GM18870 (cell line): ENCODE measurements around the gene TNFRSF1A.
A peak's percentile ranks its signal among the peaks of the same experiment; 100 is the strongest.

ENCODE experiments used
- ATAC-seq: cut with Tn5 transposase; IDR thresholded peaks from one replicate; pipeline ENCODE4 v1.9.1; 2021; ENCODE audit warnings: moderate library complexity; ENCODE audit not compliant: unreplicated experiment

The TNFRSF1A gene

DNA sequence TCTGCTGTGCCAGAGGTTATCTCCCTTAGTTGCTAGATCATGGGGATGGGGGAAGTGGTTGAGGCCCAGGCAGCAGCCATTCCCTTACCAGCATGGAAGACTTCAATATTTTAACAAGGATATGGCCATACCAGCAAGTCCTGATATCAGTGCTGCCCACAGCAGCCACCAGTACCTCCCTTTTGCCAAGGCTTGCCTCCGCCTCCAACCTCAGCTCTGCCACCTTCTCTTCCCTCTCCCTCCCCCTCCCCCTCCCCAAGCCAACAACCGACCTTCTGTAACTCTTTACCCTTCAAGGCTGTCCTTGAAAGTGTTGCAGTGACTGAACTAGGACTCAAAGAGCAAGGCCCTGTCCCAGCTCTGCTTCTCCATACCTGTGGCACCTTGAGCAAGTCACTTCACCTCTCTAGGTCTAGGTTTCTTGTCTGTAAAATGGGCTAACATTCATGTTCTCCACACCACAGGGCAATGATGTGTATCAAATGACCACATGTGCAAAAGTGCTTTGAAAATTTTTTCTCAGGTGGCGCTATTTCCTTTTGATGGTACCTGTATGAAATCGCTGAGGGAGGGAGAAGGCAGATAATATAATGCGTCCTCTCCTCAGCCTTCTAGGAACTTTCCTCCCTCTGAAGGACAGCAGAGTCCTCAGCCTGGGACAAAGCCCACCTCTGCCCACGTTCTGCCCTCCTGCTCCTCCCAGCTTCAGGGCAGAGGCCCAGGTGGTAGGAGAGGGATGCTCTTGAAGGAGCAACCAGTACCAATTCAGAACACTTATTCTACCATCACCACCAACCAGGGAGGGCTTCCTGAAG, 16.7 kb downstream of the TNFRSF1A start:
- no peak for ATAC-seq

DNA sequence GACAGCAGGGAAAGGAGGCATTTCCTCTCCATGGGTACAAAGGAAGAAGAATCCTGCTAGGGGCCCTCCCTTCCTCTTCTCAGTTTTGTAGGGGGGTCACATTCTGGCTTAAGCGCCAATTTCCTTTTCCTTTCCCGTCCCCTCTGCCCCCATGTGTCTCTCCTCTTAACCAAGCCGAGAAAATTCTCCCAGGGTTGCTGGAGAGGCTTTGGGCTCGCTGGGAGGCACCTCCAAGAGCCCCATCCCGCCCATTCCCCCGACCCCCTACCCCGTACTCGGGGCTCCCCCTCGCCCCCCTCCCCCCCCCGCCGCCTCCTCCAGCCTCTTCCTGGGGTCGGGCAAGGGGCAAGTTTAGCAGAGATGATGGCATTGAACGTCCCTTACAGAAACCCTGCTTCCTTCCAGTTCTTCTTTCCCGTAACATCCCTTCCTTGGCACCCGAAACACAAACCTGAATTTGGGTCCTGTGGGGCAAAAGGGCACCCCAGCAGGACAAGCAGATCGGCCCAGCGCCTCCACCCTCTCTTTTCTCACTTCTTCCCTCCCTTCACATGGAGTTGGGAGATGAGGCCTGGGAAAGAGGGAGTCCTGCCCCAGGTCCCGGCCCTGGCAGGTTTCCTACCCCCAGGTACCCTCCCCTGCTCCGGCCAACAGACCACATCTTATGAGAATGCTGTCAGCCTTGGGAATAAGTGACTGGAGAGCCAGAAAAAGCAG, 17.7 kb downstream of the TNFRSF1A start:
- ATAC-seq: no peak

DNA sequence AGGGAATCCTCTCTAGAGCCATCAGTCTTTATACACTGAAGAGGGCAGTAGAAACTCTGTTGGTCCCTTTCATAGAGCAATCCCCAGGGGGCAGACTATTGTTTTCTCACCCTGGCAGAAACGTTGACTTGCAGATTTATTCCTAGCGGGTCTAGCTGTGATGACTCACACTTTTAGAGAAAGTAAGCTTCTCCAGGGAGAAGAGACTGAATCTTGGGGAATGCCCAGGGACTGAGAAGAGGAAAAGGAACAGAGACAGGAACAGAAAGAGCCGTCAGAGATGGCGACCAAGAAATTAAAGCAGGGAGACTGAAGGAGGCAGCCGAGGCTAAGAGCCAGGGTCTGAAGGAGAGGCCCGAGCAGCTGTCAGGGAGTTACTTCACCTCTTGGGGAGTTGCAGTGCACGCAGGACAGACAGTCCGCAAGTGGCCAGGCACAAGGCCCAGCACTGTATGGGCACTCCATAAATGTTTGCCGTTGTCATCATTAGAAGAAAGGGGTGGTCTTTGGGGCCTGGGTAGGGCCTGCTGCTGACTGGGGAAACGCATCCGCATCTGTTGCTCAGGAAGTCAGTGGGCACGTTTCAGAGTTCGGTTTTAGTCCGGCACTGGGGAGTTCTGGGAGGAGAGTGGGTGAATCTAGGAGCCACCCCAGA, 18.4 kb downstream of the TNFRSF1A start:
- no peak for ATAC-seq

DNA sequence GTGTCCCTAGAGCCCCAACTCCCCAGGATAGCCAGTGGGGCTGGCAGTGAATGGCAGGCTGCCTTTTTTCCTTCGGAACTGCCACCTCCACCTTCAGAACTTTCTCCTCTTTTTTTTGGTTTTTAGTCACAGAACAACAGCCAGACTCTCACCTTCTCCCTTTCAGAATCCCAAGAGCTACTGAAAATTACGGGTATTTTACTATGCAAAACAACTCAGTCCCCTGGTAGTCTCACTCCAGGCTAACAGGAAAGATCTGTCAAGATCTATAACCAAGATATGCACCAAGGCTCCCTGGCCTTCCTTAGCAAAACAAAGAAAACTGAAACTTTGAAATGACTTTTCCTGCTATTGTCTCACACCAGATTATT, 18.9 kb downstream of the TNFRSF1A start:
- no peak for ATAC-seq

DNA sequence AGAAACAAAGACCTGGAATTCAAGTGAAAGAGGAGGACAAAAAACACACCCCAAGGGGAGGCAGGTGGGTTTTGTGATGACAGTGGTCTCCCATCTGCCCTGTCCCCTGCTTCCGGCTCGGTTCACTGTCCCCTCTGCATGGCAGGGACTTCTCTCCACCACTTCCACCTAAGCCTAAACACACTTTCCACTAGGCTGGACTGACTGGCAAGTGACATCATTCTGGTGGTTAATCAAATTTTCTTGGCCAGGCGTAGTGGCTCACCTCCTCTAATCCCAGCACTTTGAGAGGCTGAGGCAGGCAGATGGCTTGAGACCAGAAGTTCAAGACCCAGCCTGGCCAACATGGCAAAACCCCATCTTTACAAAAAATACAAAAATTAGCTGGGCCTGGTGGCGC, 19.5 kb downstream of the TNFRSF1A start:
- ATAC-seq: no peak

DNA sequence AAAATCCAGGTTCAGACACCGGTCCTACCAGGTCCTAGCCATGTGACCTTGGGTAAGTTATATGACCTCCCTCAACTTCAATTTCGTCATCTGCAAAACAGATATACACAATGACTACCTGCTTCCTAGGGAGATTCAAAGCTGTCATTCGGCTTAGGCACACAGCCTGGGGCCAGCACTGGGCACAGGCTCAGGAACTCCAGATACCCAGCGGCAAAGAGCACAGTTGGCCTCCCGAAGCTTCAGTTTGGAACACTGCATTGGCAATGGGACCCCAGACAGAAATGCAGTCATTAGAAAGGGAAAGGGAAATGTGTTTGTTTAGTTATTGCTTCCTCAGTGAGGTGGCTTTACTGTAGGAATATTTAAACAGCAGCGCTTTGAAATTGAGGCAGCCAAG, 20.0 kb downstream of the TNFRSF1A start:
- no peak for ATAC-seq

DNA sequence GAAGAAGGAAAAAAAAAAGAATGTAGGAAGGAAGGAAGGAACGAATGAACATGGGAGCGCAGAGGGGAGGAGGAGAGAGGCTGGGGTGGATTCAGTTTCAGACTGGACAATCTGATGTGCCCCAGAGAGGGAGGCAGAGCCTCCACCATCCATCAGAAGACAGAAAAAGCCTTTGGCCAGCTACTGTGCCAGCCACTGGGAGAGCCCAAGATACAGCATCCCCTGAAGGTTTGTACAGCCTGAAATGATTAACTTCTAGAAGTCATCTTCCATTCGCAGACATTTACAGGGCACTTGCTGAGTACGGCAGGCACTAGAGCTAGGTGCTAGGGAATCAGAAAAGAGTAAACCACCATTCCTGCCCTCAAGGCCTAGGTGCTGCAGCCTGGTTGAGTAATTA, 22.4 kb downstream of the TNFRSF1A start:
- ATAC-seq: no peak

DNA sequence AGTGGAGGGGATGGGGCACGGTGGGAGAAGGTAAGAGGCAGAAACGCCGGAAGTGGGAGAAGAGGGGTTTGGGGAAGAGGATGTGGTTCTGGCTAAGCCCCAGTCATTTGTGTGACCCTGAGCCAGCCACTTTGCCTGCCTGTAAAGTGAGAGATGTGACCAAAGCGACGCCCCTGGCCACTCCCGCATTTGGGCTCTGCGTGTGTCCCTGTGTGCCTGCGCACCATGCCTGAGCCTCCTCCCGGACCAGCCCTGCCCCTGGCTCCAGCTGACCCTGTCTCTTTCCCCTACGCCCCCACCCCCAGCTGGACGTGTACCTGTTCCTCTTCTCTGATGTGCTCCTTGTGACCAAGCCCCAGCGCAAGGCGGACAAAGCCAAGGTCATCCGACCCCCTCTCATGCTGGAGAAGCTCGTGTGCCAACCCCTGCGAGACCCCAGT, 23.4 kb downstream of the TNFRSF1A start:
- ATAC-seq: no peak

DNA sequence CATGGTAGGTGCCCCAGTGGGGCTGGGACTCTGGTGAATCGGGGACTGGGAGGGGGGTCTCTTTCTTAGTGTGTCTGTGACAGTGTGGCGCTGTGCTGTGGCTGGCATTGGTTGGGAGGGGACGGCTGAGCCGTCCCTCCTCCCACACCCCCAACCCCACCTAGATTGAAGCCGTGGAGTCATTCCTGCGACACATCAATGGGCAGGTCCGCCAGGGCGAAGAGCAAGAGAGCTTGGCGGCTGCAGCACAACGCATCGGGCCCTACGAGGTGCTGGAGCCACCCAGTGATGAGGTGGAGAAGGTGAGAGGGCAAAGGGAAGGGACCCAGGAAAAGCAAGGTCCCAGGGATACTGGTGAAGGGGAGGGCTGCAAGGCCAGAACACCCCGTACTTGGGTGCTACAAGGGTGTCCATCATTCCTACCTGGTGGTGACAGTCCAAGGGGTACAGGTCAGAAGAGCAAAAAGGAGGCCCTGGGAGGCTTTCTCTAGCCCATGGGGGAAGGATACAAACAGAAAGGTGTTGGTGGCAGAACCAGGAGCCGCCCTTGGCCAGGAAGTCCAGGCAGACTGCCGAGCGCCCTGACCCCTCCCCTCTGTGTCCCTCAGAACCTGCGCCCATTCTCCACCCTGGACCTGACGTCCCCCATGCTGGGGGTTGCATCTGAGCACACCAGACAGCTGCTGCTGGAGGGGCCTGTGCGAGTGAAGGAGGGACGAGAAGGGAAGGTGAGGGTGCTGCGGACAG, 24.0 kb downstream of the TNFRSF1A start:
- no peak for ATAC-seq

DNA sequence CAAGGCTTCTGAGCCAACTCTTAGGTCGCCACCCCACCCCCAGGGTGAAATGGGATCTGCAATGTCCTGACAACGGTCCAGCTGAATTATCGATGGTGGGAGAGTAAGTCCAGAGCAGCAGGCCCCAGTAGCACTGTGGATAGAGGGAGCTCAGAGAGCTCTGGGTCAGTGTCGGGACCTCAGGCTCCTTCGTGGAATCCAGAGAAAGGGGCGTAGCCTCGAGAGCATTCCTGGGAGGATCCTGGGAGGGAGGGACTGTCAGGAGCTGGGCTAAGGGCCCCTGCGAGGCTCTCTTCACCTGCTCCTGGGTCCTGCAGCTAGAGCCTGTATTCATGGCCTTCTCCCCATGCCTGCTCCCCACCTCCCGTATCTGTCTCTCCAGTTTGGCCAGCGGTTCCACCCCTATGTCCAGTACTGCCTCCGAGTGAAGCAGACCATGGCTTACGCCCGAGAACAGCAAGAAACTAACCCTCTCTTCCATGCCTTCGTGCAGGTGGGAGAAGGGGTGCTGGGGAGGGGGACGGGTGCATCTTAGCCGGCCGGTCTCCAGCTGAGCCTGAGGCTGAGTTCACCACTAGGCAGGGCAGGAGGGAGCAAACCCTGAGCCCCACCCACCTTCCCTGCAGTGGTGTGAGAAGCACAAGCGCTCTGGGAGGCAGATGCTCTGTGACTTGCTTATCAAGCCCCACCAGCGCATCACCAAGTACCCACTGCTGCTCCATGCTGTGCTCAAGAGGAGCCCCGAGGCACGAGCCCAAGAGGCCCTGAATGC, 24.8 kb downstream of the TNFRSF1A start:
- no peak for ATAC-seq

DNA sequence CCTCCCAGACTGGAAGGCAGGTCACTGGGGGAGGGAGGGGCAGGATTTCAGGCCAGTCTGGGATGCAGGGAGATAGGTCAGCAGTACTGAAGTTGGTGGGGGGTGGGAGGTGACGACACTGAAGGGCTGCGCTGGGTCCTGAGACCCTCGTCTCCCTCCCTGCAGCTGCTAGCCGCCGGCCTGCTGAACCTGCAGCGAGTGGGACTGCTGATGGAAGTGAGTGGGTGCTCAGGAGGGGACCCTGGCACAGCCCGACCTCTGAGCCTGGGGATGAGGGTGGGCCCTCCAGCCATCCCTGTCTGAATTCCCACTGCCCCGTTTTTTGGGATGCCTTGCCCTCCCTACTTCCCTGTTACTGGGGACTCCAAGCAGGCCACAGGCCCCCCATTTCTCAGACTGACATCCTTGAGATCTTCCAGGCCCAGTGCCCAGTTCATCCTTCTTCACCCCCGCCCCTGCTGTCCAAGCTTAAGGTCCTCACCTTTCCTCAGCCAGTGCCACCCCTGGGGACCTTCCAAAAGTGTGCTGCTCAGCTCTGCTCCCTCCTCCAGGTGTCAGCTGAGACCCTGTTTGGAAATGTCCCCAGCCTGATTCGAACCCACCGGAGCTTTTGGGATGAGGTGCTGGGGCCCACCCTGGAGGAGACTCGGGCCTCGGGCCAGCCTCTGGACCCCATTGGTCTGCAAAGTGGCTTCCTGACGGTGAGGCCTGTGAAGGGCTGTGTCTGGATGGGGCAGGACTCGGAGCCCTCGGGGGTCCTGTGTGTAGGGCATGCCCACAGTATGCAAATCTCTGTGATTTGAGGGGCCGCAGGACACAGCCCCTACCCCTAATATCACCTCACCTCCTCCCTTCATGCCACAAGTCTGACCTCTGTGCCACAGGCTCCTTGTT, 25.9 kb downstream of the TNFRSF1A start:
- no peak for ATAC-seq

DNA sequence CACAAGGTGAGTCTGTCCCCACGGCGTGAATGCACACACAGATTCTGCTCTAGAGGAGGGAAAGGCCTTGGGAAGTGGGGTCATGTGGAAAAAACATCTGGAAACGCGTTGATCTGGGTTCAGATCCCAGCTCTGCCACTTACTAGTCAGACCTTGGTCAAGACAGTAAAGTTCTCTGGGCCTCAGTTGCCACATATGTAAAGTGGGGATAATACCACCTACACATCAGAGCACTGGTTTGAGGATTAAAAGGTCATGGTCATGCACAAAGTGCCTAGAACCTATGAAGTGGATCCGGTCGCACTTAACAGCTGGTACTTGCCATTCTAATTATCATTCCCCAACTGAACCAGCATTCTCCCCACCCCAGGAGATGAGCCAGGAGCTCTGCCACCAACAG, 26.7 kb downstream of the TNFRSF1A start:
- ATAC-seq: no peak

DNA sequence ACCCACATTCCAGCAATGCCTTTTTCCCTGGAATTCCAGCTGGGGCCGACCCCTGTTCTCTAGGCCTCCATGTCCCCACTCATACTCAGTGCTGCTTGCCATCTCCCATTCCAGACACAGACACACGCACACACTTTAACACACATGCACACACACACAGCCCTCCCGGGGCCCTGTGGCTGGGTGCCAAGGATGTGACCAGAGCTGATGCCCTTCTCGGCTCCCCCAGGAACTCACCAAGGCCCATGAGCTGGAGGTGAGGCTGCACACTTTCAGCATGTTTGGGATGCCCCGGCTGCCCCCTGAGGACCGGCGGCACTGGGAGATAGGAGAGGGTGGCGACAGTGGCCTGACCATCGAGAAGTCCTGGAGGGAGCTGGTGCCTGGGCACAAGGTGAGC, 27.1 kb downstream of the TNFRSF1A start:
- no peak for ATAC-seq

DNA sequence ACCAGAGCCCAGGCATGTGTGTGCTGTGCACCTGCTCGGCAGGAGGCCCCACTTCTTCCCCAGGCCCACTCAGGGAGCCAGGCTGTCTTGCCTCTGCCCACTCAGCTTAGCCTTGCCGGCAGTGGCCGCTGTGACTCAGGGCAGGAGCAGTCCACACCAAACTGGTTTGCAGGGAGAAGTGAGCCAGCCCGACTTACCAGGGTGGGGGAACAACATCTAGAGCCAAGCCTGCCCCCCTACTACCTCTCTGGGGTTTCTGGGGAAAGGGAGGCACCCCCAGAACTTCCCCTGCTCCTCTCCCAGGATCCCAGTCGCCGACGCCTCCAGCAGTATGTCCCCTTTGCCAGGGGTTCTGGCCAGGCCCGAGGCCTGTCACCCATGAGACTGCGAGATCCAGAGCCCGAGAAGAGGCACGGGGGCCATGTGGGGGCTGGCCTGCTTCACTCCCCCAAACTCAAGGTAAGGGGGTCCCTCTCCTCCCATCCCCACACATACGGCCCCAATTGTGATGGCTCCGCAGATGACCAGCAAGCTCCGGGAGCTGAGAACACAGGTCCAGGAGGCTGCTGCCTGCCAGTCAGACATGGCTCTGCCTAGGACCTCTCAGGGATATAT, 28.4 kb downstream of the TNFRSF1A start:
- no peak for ATAC-seq

DNA sequence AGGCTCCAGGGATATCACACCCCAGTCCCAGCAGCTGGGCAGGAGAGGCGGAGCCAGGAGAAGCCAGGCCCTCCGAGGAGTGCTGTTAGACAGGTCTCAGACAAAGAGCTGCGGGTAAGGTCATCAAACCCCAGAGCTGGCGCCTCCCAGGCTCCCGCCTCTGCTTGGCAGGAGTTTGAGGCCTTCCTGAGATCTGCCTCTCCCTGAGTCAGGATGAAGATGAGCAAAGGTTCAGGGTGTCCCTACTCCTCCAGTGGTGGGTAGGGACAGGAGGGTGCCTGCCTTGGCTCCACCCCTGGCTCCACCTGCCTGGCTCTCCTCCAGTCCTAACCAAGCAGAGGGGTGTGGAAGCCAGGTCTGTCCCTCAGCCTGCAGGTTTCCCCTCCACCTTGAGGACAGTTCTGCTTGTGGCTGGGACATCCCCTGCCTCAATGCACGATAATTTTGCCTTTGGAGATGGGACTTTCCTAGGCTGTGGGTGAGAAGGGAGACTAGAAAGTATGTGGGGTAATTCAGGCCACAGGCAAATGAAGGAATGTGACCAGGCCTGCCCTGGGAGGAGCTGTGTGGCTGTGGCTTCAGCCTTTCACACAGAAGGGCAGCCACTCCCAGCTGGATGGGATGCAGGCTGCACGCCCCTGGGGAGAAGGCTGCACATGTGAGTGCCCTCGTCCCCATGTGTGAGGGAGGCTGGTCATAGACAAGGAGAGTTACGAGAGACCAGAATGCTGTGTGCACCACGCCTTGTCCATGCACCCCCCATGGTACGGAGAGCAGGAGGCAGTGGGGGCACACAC, 29.1 kb downstream of the TNFRSF1A start:
- peak; percentile 61 for ATAC-seq

DNA sequence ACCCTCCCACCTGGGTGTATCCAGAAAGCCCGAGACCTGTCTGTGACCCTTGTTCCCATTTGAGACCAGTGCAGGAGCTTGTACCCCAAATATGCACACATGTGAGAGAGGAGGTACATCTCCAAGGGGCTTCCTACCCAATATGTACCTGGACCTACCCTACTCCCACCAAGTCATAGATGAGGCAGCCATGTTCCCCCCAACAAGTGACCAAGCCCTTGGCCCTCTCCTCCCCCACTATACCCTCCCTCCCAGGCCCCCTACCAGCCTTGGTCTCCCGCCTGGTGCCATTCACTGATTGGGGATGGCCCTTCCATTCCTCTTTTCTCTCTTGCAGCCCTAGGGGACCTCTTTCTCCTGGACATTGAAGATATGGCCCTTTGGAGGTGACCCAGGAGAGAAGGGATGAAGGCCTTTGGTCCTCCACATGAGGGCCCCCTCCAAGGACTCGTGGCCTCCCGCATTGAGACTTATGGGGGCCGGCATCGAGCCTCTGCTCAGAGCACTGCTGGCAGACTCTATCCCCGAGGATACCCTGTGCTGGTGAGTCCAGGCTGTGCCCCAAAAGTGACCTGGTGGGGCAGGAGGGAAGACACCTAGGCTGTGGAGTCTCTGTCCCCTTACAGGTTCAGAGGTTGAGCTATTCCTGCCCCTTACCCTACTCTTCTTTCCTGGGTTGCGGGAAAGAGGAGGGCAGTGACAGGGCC, 29.9 kb downstream of the TNFRSF1A start:
- ATAC-seq: no peak

DNA sequence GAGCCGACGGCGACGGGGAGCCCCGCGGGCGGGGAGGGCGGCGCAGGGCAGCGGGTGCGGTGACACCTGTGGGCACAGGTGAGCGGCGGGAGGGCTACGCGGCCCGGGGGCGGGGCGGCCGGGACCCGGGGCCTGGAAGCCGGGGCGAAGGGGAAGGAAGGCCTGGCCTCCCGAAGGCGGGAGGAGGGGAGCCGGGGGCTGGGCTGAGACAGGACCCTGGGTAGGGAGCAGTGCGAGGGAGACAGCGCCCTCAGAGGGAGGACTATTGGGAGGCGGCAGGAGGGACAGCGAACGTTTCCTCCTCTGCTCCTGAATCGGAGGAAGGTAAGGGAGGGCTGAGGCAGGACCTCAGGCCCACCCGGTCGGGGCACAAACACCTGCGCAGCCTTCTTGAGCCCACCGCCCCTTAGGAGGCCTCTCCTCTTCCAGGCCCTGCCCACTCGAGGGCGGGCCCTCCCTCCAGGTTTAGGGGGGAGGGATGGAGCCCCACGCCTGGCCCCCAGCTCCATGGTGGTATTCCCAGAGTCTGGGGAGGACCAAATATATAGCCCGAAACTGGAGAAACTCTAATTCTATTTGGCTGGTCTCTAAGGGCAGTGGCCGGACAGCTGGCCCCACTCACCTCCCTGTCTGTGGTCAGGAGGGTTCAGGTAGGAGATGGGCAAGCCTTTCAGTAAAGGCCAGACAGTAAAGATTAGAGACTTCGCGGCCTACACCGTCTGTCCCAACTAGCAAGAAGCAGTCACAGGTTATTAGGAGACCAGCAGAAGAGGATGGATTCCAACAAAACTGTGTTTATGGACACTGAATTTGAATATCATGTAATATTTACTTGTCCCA, 30.9 kb downstream of the TNFRSF1A start:
- no peak for ATAC-seq
